NCI-H1417 treated with DMSO at 0.1 percent for 48 hours (cell line): ENCODE measurements around the gene RPGR.

ENCODE experiments used
- DNase-seq: peaks from one replicate; lab custom pipeline; 2025; lab: John Stamatoyannopoulos, UW

Gene RPGR

GRCh38 chrX:38262715-38263620, 64.3 kb downstream of the RPGR start:
- DNase-seq: no peak

- no peak for DNase-seq
These were observed 67.1 kb downstream of the RPGR start for GRCh38 chrX:38260231-38260630.

- DNase-seq: no peak
These were observed 71.3 kb downstream of the RPGR start for GRCh38 chrX:38256019-38256418.

- no peak for DNase-seq
These were observed 77.3 kb downstream of the RPGR start for GRCh38 chrX:38249965-38250364.

- DNase-seq: no peak
These were observed 80.3 kb downstream of the RPGR start for GRCh38 chrX:38247051-38247450.

- no peak for DNase-seq
These were observed 86.8 kb downstream of the RPGR start for GRCh38 chrX:38240541-38240940.

GRCh38 chrX:38236901-38237615, 90.3 kb downstream of the RPGR start:
- no peak for DNase-seq

GRCh38 chrX:38233891-38234667, 93.2 kb downstream of the RPGR start:
- DNase-seq: no peak

GRCh38 chrX:38232079-38232686, 95.1 kb downstream of the RPGR start:
- no peak for DNase-seq

- no peak for DNase-seq
These were observed 102.2 kb downstream of the RPGR start for GRCh38 chrX:38225093-38225492.

- DNase-seq: no peak
These were observed 103.1 kb downstream of the RPGR start for GRCh38 chrX:38224160-38224559.

GRCh38 chrX:38221391-38221929, 105.8 kb downstream of the RPGR start:
- no peak for DNase-seq

GRCh38 chrX:38220415-38221390, 106.6 kb downstream of the RPGR start, which contains the start of gene SRPX:
Gene SRPX (minus strand): TSS chrX:38220871. CDS start chrX:38220792, 79 bp downstream.
- no peak for DNase-seq

- DNase-seq: no peak
These were observed 107.3 kb downstream of the RPGR start for GRCh38 chrX:38220024-38220414.
